ENCODE data around the gene CHL1. TPM values are rescaled to one million over a fixed set of nuclear protein-coding genes. Genes with fewer than 3 reads are reported as not detected.

The CHL1 gene
- total and polyA plus RNA-seq, 2 experiments from 2014 or later = 1.4 to 1.9 TPM

- Mint-ChIP-seq H3K27ac (no peak overlapping the region), H3K36me3 (ENCODE audit: low read depth) (peaks cover 39% of the 10 kb centered on the region), H3K4me3 (no peak overlapping the region), H3K4me1 (no peaks in the 10 kb centered on the region), H3K9me3 (peaks cover 97% of the 10 kb centered on the region), H3K27me3 (ENCODE audit: insufficient read depth, low read depth, poor library complexity) (peaks cover 2% of the 10 kb centered on the region)
- no peak overlapping the region for H3K4me2 ChIP-seq
- H3K9me2 ChIP-seq (ENCODE audit: insufficient read depth) = no peaks in the 10 kb centered on the region
- H4K20me1 ChIP-seq (replicated peaks; ENCODE audit: insufficient read depth) = no peaks in the 10 kb centered on the region
- no peak overlapping the region for H3K4me3 ChIP-seq
- H3K36me3 ChIP-seq (ENCODE audit: insufficient read depth) = no peaks in the 10 kb centered on the region
- no peaks in the 10 kb centered on the region for H3F3A ChIP-seq (replicated peaks; ENCODE audit: low read depth)
- TF ChIP-seq REST (IDR thresholded peaks at IDR 0.05; ENCODE audit: unreplicated experiment) = no peak
- TF ChIP-seq CREB1 (CRISPR knock-in tag; IDR thresholded peaks at IDR 0.05; ENCODE audit: low read depth) = no peak
- TF ChIP-seq JUNB (IDR thresholded peaks at IDR 0.05; ENCODE audit: unreplicated experiment) = no peak
- no peak for TF ChIP-seq ETS1 (IDR thresholded peaks at IDR 0.05)
- TF ChIP-seq NANOG (IDR thresholded peaks at IDR 0.05; ENCODE audit: borderline replicate concordance) = no peak
- TF ChIP-seq POLR2AphosphoS5 (IDR thresholded peaks at IDR 0.05; ENCODE audit: low read depth) = no peak
- no peak for TF ChIP-seq EZH2 (IDR thresholded peaks at IDR 0.05; ENCODE audit: low read depth, unreplicated experiment)
- peak; percentile 61 to 70 for TF ChIP-seq CTCF (conservative IDR thresholded peaks at IDR 0.05; ENCODE audit: low read depth in 2 of 2)
- ATAC-seq (no peak), DNase-seq (ENCODE audit: low spot score) (peak; percentile 63)
- H3K27me3 ChIP-seq (ENCODE audit: insufficient read depth) = no peaks in the 10 kb centered on the region
- H2AFZ ChIP-seq = no peak overlapping the region
- H3K79me2 ChIP-seq (replicated peaks; ENCODE audit: insufficient read depth) = no peaks in the 10 kb centered on the region
- no peaks in the 10 kb centered on the region for H3K4me1 ChIP-seq (ENCODE audit: insufficient read depth)
- no peak overlapping the region for H3K27ac ChIP-seq (ENCODE audit: low read depth)
Measured at GRCh38 chr3:377158-377561, 180.6 kb downstream of the CHL1 start.

GRCh38 chr3:380801-381200 is 184.2 kb downstream of the CHL1 start:
- ATAC-seq = no peak
- no peaks in the 10 kb centered on the region for H3K4me1 ChIP-seq (ENCODE audit: insufficient read depth)
- Mint-ChIP-seq H3K27ac (no peak overlapping the region), H3K36me3 (ENCODE audit: low read depth) (peaks cover 26% of the 10 kb centered on the region; the same call in 2 of the 3 replicates), H3K4me1 (no peaks in the 10 kb centered on the region), H3K4me3 (no peak overlapping the region), H3K27me3 (ENCODE audit: insufficient read depth, low read depth, poor library complexity) (no peaks in the 10 kb centered on the region), H3K9me3 (peaks cover 96% of the 10 kb centered on the region)
- no peak overlapping the region for H2AFZ ChIP-seq
- no peaks in the 10 kb centered on the region for H4K20me1 ChIP-seq (replicated peaks; ENCODE audit: insufficient read depth)
- H3K4me2 ChIP-seq = no peak overlapping the region
- H3K27ac ChIP-seq (ENCODE audit: low read depth) = no peak overlapping the region
- no peaks in the 10 kb centered on the region for H3K27me3 ChIP-seq (ENCODE audit: insufficient read depth)
- H3K79me2 ChIP-seq (replicated peaks; ENCODE audit: insufficient read depth) = no peaks in the 10 kb centered on the region
- H3K9me2 ChIP-seq (ENCODE audit: insufficient read depth) = no peaks in the 10 kb centered on the region
- DNase-seq (ENCODE audit: low spot score) = no peak
- H3K36me3 ChIP-seq (ENCODE audit: insufficient read depth) = no peaks in the 10 kb centered on the region
- no peaks in the 10 kb centered on the region for H3F3A ChIP-seq (replicated peaks; ENCODE audit: low read depth)
- no peak overlapping the region for H3K4me3 ChIP-seq
- TF ChIP-seq CREB1 (CRISPR knock-in tag; IDR thresholded peaks at IDR 0.05; ENCODE audit: low read depth) = no peak
- no peak for TF ChIP-seq NANOG (IDR thresholded peaks at IDR 0.05; ENCODE audit: borderline replicate concordance)
- no peak for TF ChIP-seq ETS1 (IDR thresholded peaks at IDR 0.05)
